ENCODE results near the gene OSCP1. TPM values are rescaled to one million over a fixed set of nuclear protein-coding genes. Genes with fewer than 3 reads are reported as not detected.
"Not testable (repeated sequence)": the region's sequence is repeated elsewhere in the genome, so short reads cannot be mapped to it uniquely, and the experiment has no call there.

OSCP1 gene
- total and polyA plus RNA-seq, 2 experiments from 2014 or later = 6.9 to 10.2 TPM

DNA sequence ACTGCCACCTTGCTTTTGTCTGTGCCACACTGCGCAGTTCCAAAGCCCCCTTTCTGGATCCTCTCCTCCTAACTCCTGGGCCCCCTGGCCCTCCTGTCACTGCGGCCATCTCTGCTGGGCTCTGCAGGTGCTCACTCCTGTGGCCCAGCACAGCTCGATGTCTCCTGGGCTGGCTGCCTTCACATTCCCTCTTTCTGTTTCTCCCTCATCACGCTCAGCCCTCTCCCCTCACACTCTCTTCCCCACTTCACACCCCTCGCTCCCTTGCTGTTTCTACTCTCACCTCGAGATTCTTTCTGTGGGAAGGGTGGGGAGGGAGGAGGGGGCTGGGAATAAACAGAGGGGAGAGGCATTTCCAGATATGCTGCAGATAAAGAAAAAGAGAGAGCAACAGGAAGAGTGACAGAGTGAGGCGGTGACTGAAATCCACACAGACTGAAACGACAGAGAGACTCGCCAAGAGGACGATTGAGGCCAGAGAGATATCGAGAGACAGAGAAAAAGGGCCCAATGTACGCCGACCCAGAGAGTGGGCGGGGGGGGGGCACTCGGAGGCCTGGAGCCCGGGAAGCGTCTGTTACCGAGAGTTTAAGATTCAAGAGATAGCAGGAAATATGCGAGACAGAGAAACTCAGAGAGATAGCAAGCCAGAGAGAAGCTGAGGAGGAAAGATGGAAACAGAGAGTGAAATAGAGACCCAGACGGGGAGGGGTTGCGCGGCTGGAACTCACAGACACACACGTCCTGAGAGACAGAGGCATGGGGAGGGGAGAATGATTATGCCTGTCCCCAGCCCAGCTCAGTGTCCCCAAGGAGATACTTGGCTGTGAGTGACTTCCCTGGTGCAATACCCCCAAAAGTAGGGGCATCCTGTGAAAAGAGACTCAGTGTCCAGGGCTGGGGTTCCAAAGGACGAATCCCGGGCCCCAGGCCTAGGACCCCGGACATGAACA lies 31.8 kb upstream of the OSCP1 start:
- Histone ChIP-seq H3K4me3 (no peak overlapping the region), H3K4me2 (ENCODE audit: unreplicated experiment) (no peak overlapping the region), H3K9me3 (ENCODE audit: low read depth) (no peaks in the 10 kb centered on the region), H3K36me3 (ENCODE audit: low read depth) (no peaks in the 10 kb centered on the region), H4K20me1 (ENCODE audit: insufficient read depth) (no peaks in the 10 kb centered on the region), H3K79me2 (ENCODE audit: insufficient read depth) (no peaks in the 10 kb centered on the region), H3K9ac (no peak overlapping the region), H3K27me3 (replicated peaks; ENCODE audit: insufficient read depth) (peaks cover 14% of the 10 kb centered on the region; the same call in 1 of the 2 replicates), H3K4me1 (ENCODE audit: insufficient read depth) (no peaks in the 10 kb centered on the region), H3K27ac (no peak overlapping the region), H2AFZ (no peak overlapping the region), H3F3A (ENCODE audit: insufficient read depth) (no peaks in the 10 kb centered on the region), H3K9me2 (ENCODE audit: insufficient read depth) (no peaks in the 10 kb centered on the region)
- TF ChIP-seq EZH2 (IDR thresholded peaks at IDR 0.05; ENCODE audit: insufficient read depth, poor library complexity, severe bottlenecking) (no peak), EZH2phosphoT487 (IDR thresholded peaks at IDR 0.05; ENCODE audit: insufficient read depth, low read depth) (no peak)
- DNase-seq = no peak
- WGBS, 2 experiments (ENCODE audit: low coverage in 1 of 2, low lambda C conversion rate in 2 of 2, missing lambda C conversion rate in 2 of 2) = 24 to 25% methylated on average over 26 of the region's 26 CpGs
- in situ Hi-C loops (cut with MboI) = no loop called here

DNA sequence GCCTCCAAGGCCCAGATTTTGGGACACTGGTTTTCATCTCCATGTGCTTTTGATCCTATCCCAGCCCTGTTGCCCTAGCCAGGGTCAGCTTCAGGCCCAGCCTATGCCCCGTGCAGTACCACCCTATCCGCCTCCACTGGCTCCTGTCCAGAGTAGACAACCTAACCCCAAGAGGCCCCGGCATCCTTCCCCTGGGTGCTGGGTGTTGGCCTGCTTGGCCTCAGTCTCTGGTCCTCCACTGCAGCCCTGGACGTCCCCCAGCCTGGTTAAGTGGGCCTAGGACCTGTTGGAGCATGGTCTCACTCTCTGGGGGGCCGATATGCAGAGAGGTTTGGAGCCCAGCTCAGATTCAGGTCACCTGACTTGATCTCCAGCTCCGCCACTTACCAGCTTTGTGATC lies 30.8 kb upstream of the OSCP1 start:
- Histone ChIP-seq H3K9ac (no peak overlapping the region), H3K4me1 (ENCODE audit: insufficient read depth) (no peaks in the 10 kb centered on the region), H3K4me3 (no peak overlapping the region), H2AFZ (no peak overlapping the region), H3K4me2 (ENCODE audit: unreplicated experiment) (no peak overlapping the region), H3F3A (ENCODE audit: insufficient read depth) (no peaks in the 10 kb centered on the region), H3K27me3 (replicated peaks; ENCODE audit: insufficient read depth) (peaks cover 12% of the 10 kb centered on the region), H4K20me1 (ENCODE audit: insufficient read depth) (no peaks in the 10 kb centered on the region), H3K36me3 (ENCODE audit: low read depth) (no peaks in the 10 kb centered on the region), H3K9me3 (ENCODE audit: low read depth) (no peaks in the 10 kb centered on the region), H3K79me2 (ENCODE audit: insufficient read depth) (no peaks in the 10 kb centered on the region), H3K27ac (no peak overlapping the region), H3K9me2 (ENCODE audit: insufficient read depth) (no peaks in the 10 kb centered on the region)
- 50 to 54% methylated on average over 6 of the region's 6 CpGs for WGBS, 2 experiments (ENCODE audit: low coverage in 1 of 2, low lambda C conversion rate in 2 of 2, missing lambda C conversion rate in 2 of 2)
- no peak for DNase-seq
- no peak for TF ChIP-seq EZH2phosphoT487 (IDR thresholded peaks at IDR 0.05; ENCODE audit: insufficient read depth, low read depth)
- TF ChIP-seq EZH2 (IDR thresholded peaks at IDR 0.05; ENCODE audit: insufficient read depth, poor library complexity, severe bottlenecking) = no peak
- in situ Hi-C loops (cut with MboI) = no loop called here

DNA sequence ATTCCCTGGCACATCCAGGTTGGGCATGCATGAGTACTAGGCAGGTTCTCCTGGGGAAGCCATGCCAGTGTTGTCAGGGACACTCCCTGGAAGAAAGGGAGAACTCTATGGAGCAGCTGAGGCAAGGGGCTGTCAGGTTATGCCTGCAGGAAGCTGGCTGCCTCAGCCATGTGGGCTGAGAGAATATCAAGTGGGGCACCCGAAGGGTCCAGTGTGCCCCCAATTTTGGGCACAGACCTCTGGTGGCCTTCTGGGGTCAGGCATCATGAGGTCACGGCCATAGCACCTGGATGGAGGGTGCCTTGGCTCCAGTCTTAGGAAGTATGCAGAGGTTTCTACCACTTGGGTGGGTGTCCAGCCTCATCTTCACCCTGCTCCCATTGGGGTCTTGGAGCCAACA lies 29.9 kb upstream of the OSCP1 start:
- no peak overlapping the region for H2AFZ ChIP-seq
- no peak overlapping the region for H3K9ac ChIP-seq
- WGBS, 2 experiments (ENCODE audit: low coverage in 1 of 2, low lambda C conversion rate in 2 of 2, missing lambda C conversion rate in 2 of 2) = 27 to 38% methylated on average over 2 of the region's 2 CpGs
- peaks cover 11% of the 10 kb centered on the region for H3K27me3 ChIP-seq (replicated peaks; ENCODE audit: insufficient read depth)
- no peaks in the 10 kb centered on the region for H3K36me3 ChIP-seq (ENCODE audit: low read depth)
- DNase-seq = no peak
- no peaks in the 10 kb centered on the region for H4K20me1 ChIP-seq (ENCODE audit: insufficient read depth)
- H3K79me2 ChIP-seq (ENCODE audit: insufficient read depth) = no peaks in the 10 kb centered on the region
- no peak overlapping the region for H3K27ac ChIP-seq
- in situ Hi-C loops (cut with MboI) = no loop called here
- H3K9me3 ChIP-seq (ENCODE audit: low read depth) = no peaks in the 10 kb centered on the region
- H3K4me2 ChIP-seq (ENCODE audit: unreplicated experiment) = no peak overlapping the region
- no peaks in the 10 kb centered on the region for H3K4me1 ChIP-seq (ENCODE audit: insufficient read depth)
- H3K4me3 ChIP-seq = no peak overlapping the region
- TF ChIP-seq EZH2 (IDR thresholded peaks at IDR 0.05; ENCODE audit: insufficient read depth, poor library complexity, severe bottlenecking) (no peak), EZH2phosphoT487 (IDR thresholded peaks at IDR 0.05; ENCODE audit: insufficient read depth, low read depth) (no peak)
- no peaks in the 10 kb centered on the region for H3K9me2 ChIP-seq (ENCODE audit: insufficient read depth)
- no peaks in the 10 kb centered on the region for H3F3A ChIP-seq (ENCODE audit: insufficient read depth)

DNA sequence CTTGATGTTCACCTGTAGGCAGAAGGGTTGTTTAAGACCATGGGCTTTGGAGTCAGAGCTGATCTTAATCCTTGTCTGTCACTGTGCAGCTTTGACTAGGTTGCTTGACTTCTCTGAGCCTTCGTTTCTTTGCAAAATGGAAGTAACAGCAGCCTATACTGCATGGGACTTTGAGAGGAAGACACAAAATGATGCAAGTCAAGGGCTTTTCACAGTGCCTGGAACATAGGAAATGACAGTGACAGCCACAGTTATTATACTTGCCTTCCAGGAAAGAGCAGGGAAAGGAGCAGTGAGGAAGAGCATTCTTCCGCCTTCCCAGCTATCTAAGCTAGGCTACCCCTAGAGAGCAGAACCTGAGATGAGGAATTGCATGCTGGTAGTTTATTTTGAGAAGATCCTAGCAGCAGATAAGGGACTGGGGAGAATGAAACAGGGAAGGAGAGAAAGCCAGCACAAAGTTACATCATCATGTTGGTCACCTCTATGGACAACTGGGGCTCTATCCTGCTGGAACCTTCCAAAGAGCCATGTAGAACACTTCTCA lies 29.3 kb upstream of the OSCP1 start:
- WGBS, 2 experiments (ENCODE audit: low coverage in 1 of 2, low lambda C conversion rate in 2 of 2, missing lambda C conversion rate in 2 of 2) = 62 to 74% methylated on average over 2 of the region's 2 CpGs
- H2AFZ ChIP-seq = no peak overlapping the region
- no peaks in the 10 kb centered on the region for H3K9me3 ChIP-seq (ENCODE audit: low read depth)
- H3K36me3 ChIP-seq (ENCODE audit: low read depth) = no peaks in the 10 kb centered on the region
- H3K4me3 ChIP-seq = no peak overlapping the region
- H4K20me1 ChIP-seq (ENCODE audit: insufficient read depth) = no peaks in the 10 kb centered on the region
- H3K27ac ChIP-seq = no peak overlapping the region
- no peaks in the 10 kb centered on the region for H3K9me2 ChIP-seq (ENCODE audit: insufficient read depth)
- peaks cover 11% of the 10 kb centered on the region for H3K27me3 ChIP-seq (replicated peaks; ENCODE audit: insufficient read depth)
- DNase-seq = no peak
- H3K79me2 ChIP-seq (ENCODE audit: insufficient read depth) = no peaks in the 10 kb centered on the region
- TF ChIP-seq EZH2phosphoT487 (IDR thresholded peaks at IDR 0.05; ENCODE audit: insufficient read depth, low read depth) (no peak), EZH2 (IDR thresholded peaks at IDR 0.05; ENCODE audit: insufficient read depth, poor library complexity, severe bottlenecking) (no peak)
- H3F3A ChIP-seq (ENCODE audit: insufficient read depth) = no peaks in the 10 kb centered on the region
- H3K4me1 ChIP-seq (ENCODE audit: insufficient read depth) = no peaks in the 10 kb centered on the region
- in situ Hi-C loops (cut with MboI) = no loop called here
- no peak overlapping the region for H3K9ac ChIP-seq
- no peak overlapping the region for H3K4me2 ChIP-seq (ENCODE audit: unreplicated experiment)

DNA sequence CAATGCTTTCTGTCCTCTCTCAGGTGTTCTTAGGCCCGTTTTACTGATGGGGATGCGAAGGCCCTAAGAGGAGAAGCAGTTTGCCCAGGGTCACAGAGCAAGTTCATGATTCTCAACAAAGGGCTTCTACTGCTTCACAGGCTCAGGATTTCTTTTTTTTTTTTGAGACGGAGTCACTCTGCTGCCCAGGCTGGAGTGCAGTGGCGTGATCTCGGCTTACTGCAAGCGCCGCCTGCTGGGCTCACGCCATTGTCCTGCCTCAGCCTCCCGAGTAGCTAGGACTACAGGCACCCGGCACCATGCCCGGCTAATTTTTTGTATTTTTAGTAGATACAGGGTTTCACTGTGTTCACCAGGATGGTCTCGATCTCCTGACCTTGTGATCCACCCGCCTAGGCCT lies 27.4 kb upstream of the OSCP1 start:
- H3K4me2 ChIP-seq (ENCODE audit: unreplicated experiment); H3K79me2 ChIP-seq (ENCODE audit: insufficient read depth); H3K4me3 ChIP-seq; H3K9me2 ChIP-seq (ENCODE audit: insufficient read depth); H3K27ac ChIP-seq; H3K9ac ChIP-seq; H4K20me1 ChIP-seq (ENCODE audit: insufficient read depth); H3K4me1 ChIP-seq (ENCODE audit: insufficient read depth); in situ Hi-C loops (cut with MboI); H3K9me3 ChIP-seq (ENCODE audit: low read depth); DNase-seq; H2AFZ ChIP-seq; H3F3A ChIP-seq (ENCODE audit: insufficient read depth); H3K36me3 ChIP-seq (ENCODE audit: low read depth); H3K27me3 ChIP-seq (replicated peaks; ENCODE audit: insufficient read depth): not testable (repeated sequence)
- WGBS, 2 experiments (ENCODE audit: low coverage in 1 of 2, low lambda C conversion rate in 2 of 2, missing lambda C conversion rate in 2 of 2) = 83 to 85% methylated on average over 13 of the region's 13 CpGs
